Liver (tissue), 3 donors: ENCODE measurements around the gene BANK1.

Experiments used
- EGR1 ChIP-seq, 2 donors: IDR thresholded peaks; 2 replicates each; pipeline ENCODE4 v1.6.1; 2016 to 2018; ENCODE audit warnings: antibody characterized with exemption in 2 of 2, low read depth in 2 of 2
- RAD21 ChIP-seq, 2 donors: IDR thresholded peaks; 2 replicates each; pipeline ENCODE4 v1.6.1; 2016; ENCODE audit warnings: antibody characterized with exemption in 2 of 2, mild to moderate bottlenecking in 2 of 2
- TAF1 ChIP-seq: conservative IDR thresholded peaks from 2 replicates; pipeline ENCODE4 v1.6.1; 2016; ENCODE audit warnings: antibody characterized with exemption, mild to moderate bottlenecking
- TF ChIP-seq, protein P1 (sequence below): fragments of 150-350 bp; IDR thresholded peaks from 2 replicates; pipeline ENCODE4 v1.5.1; 2017; ENCODE audit warnings: improper control_type of control experiment, low read depth, low read length; ENCODE audit not compliant: missing input control
- TF ChIP-seq, protein P2 (sequence below): IDR thresholded peaks from 2 replicates; pipeline ENCODE4 v1.6.1; 2016; ENCODE audit warnings: antibody characterized with exemption
- TF ChIP-seq, protein P3 (sequence below): IDR thresholded peaks from 2 replicates; pipeline ENCODE4 v1.6.1; 2016; ENCODE audit warnings: antibody characterized with exemption, mild to moderate bottlenecking
- donor health status: healthy.
- donor health status: healthy.

DNA sequence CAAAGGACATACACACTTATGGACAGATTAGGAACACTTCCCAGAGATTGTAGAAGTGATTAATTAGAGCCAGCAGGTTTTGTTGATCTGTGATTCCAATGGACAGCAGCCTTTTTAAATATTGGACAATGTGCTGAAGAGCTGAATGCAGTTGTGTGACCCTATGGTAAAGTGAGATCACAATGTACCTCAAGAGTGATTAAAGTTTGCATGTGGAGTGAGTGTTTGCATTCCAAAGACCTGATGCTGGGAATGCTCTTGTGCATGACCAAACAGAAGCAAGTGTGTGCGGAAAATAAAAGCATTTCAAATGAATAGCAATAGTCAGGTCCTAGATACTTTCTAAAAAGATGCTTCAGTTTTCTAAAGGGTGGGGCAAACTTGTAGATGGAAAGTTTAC is 154.1 kb downstream of the BANK1 start:
- TF ChIP-seq, protein P1, sequence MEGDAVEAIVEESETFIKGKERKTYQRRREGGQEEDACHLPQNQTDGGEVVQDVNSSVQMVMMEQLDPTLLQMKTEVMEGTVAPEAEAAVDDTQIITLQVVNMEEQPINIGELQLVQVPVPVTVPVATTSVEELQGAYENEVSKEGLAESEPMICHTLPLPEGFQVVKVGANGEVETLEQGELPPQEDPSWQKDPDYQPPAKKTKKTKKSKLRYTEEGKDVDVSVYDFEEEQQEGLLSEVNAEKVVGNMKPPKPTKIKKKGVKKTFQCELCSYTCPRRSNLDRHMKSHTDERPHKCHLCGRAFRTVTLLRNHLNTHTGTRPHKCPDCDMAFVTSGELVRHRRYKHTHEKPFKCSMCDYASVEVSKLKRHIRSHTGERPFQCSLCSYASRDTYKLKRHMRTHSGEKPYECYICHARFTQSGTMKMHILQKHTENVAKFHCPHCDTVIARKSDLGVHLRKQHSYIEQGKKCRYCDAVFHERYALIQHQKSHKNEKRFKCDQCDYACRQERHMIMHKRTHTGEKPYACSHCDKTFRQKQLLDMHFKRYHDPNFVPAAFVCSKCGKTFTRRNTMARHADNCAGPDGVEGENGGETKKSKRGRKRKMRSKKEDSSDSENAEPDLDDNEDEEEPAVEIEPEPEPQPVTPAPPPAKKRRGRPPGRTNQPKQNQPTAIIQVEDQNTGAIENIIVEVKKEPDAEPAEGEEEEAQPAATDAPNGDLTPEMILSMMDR = no peak
- TF ChIP-seq, protein P2, sequence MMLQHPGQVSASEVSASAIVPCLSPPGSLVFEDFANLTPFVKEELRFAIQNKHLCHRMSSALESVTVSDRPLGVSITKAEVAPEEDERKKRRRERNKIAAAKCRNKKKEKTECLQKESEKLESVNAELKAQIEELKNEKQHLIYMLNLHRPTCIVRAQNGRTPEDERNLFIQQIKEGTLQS = no peak
- TF ChIP-seq RAD21 (IDR thresholded peaks at IDR 0.05) (no peak), EGR1 (IDR thresholded peaks at IDR 0.05; ENCODE audit: low read depth in 2 of 2) (no peak), TAF1 (no peak)
- TF ChIP-seq, protein P3, sequence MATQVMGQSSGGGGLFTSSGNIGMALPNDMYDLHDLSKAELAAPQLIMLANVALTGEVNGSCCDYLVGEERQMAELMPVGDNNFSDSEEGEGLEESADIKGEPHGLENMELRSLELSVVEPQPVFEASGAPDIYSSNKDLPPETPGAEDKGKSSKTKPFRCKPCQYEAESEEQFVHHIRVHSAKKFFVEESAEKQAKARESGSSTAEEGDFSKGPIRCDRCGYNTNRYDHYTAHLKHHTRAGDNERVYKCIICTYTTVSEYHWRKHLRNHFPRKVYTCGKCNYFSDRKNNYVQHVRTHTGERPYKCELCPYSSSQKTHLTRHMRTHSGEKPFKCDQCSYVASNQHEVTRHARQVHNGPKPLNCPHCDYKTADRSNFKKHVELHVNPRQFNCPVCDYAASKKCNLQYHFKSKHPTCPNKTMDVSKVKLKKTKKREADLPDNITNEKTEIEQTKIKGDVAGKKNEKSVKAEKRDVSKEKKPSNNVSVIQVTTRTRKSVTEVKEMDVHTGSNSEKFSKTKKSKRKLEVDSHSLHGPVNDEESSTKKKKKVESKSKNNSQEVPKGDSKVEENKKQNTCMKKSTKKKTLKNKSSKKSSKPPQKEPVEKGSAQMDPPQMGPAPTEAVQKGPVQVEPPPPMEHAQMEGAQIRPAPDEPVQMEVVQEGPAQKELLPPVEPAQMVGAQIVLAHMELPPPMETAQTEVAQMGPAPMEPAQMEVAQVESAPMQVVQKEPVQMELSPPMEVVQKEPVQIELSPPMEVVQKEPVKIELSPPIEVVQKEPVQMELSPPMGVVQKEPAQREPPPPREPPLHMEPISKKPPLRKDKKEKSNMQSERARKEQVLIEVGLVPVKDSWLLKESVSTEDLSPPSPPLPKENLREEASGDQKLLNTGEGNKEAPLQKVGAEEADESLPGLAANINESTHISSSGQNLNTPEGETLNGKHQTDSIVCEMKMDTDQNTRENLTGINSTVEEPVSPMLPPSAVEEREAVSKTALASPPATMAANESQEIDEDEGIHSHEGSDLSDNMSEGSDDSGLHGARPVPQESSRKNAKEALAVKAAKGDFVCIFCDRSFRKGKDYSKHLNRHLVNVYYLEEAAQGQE = no peak
